NCI-H510A treated with DMSO at 0.1 percent for 48 hours (cell line): ENCODE measurements around the gene STK31.
"Not testable (repeated sequence)": the region's sequence is repeated elsewhere in the genome, so short reads cannot be mapped to it uniquely, and the experiment has no call there.

Experiments used
- DNase-seq: peaks from one replicate; lab custom pipeline; 2025; lab: John Stamatoyannopoulos, UW

Gene STK31

DNA sequence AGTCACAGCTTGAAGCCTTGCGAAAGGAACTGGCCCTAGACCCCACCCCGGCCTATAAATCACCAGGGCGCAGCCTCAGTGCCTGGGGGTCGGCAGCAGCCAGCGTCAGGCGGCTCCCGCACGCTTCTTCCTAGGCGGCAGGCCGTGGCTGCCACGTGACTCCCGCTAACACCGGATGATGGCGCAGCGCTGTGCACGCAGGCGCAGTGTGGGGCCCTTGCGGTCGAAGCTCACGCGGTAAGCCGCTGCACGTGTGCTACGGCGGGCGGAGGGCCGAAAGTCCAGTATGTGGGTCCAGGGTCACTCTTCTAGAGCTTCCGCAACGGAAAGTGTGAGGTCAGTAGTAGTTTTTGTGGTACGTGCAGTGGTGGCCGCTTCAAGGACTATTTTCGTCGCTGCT lies at the start of gene STK31:
Gene STK31 (plus strand): TSS at position 220 of the 400 bp plus-strand sequence. CDS start 67 bp downstream, at position 287.
- DNase-seq: no peak

DNA sequence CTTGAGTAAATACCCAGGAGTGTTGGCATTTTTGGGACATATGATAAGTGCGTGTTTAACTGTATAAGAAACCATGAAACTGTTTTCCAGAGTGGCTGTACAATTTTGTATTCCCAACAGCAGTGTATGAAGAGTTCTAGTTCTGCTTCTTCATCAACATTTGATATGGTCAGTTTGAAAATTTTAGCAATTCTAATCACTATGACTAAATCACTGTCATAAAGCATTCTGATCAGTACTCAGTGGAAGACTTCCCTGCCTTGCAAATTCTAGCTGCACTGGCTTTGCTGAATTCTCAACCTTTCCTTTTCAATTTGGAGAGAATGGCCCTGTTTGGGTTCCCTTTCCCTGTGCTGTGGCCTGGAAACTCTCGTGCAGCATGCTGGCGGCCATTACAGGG lies 48.6 kb upstream of the STK31 start:
- DNase-seq: no peak

GRCh38 chr7:23662124-23662983 lies 47.7 kb upstream of the STK31 start:
- no peak for DNase-seq

GRCh38 chr7:23662984-23663313 lies 47.1 kb upstream of the STK31 start:
- DNase-seq: no peak

DNA sequence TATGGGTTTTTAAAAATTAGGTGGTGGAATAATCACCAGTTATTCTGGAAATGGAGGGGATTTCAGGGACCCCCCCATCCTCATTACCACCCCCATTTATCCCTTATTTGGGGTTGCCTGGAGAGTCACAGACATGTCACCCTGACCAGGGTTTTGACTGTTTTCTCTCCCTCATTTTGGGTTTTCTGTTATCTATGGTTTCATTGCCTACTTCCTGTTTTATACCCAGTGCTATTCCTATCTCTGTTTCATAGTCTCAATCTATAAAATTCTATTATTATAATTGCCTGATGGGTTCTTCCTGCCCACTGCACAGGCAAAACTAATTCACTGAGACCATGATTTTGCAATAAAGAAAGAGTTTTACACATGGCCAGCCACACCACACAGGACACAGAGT lies 45.9 kb upstream of the STK31 start:
- no peak for DNase-seq

DNA sequence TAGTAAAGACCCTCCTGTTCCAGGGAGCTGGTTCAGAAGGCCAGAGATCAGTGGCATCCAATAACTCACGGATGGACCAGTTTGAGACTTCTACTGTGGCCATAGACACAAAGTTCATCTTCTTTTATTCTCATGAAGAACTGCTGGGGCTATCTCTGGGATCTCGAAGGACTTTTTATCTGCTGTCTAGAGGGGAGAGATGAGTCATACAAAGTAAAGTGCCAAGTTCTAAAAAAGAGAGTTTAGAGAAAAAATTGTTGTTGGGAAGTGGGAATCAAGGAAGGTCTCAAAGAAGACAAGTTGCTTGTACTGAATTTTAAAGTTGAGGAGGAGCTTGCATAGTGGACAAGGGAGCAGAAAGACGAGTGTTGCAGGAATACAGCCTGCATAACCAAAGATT lies 38.0 kb upstream of the STK31 start:
- DNase-seq: no peak

- DNase-seq: peak; percentile 87
Observed at GRCh38 chr7:23679898-23680413, 30.1 kb upstream of the STK31 start, which contains the start of gene FAM221A. TSS of gene FAM221A (plus strand) at chr7:23680199. CDS start at chr7:23680219, 20 bp downstream.

DNA sequence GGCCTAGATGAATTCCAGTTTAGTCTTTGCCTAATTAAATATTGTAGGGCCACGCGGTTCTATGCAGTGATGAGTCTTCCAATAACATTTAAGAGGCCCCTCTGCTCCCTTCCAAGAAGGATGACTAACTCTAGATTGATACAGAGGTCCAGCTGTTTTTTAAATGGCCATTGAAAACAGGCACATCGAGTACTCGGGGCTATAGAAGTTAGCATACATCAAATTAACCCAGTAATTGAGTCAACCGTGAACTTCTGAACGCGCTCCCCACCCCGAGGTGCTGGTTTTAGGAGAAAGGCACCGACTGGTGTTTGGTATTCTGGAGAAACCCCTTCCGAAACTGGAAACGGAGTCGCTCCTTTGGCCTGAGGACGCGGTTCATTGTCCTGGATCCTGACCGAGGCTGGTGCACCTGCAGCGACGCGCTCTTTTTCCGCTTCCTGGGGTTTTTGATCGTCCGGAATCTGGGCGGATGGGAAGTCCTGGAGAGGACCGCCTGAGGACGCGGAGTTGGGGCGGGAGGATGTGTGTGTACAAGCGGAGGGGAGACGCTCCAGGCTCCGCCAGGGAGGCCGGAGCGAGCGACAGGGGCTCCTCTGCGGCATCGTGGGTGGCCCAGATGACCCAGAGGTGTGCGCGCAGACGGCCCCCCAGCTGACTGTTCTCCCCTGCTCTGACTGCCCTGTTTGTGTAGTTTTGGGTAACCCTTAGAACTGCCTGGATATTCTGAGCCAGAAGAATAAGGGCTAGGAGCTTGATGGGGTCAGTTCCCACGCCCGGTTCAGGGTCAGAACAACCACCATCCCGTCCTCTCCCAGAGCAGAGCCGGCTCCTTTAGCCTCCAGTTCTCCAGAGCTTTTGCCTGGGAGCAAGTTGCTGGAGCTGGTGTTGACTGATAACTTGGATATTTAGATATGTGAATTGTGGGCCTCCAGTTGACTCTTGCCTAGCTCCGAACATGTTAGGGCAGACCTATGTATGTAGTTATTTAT lies 29.3 kb upstream of the STK31 start:
- peak; percentile 54 for DNase-seq

DNA sequence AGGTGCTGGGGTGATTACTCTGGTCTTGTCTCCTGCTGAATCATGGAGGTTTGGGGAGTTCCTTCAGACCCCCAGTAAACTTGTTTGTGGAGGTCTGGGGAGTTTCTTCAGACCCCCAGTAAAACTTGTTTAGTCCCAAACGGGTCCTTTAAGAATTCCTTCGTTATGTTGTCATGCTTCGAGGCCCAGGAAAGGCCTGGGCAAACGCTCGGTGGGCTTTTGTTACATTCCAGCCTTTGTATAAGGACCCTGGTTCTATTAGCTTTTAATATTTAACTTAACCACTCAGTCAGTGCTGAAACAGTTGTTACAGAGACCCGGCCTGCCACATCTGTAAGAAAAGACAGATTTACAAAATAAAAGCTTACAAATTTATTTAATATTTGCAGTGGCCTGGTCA lies 26.0 kb upstream of the STK31 start:
- DNase-seq: not testable (repeated sequence)

- no peak for DNase-seq
Observed at GRCh38 chr7:23685731-23686130, 24.3 kb upstream of the STK31 start.

DNA sequence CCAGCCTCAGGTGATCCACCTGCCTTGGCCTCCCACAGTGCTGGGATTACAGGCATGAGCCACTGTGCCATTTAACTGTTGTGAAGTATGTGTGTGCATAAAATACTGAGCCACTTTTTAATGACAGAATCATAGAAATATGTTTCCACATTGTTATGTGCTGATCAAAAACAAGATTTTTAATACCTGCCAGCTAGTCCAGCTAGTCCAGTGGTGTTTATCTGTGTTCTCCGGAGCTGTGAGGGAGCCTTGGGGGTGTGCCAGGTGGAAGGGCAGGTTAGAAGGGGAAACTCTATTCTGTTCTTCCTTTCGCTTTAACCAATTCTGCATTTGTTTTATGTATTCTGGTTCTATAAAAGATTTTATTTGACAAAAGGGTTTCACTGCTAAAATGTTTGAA lies 23.0 kb upstream of the STK31 start:
- DNase-seq: no peak

GRCh38 chr7:23689165-23689564 lies 20.9 kb upstream of the STK31 start:
- no peak for DNase-seq

- no peak for DNase-seq
Observed at GRCh38 chr7:23691320-23691719, 18.7 kb upstream of the STK31 start.

DNA sequence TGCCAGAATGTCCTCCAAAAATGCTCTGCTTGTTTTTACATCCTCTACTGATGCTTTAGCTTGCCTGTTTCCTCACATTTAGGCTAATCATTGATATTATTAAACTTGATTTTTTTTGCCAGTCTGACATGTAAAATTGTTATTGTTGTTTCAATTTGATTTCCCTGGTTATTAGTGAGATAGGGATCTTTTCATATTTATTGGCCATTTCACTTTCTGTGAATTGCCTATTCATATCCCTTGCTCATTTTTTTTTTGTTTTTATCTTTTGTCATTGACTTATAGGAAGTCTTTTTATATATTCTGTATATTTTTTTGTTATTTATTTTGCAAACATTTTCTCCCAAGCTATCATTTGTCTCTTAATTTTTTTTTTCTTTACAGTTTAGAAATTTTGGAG lies 16.8 kb upstream of the STK31 start:
- DNase-seq: no peak

- peak; percentile 27 for DNase-seq
Observed at GRCh38 chr7:23696916-23697441, 13.0 kb upstream of the STK31 start.

DNA sequence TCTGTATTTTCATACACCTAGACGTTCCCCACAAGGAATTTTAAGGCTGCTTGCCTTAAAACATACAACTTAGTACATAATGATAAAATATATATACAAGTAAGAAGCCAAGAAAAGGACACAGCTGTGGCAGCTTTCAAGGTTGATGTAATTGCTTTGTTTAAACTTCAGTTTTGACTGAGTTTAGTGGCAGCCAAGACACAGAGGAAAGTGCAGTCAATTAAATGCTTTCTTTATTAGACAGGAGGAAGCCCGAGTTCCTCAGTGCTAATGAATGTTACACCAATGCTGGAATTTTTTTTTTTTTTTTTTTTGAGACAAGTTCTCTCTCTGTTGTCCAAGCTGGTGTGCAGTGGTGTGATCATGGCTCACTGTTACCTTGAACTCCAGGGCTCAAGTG lies 11.2 kb upstream of the STK31 start:
- no peak for DNase-seq

DNA sequence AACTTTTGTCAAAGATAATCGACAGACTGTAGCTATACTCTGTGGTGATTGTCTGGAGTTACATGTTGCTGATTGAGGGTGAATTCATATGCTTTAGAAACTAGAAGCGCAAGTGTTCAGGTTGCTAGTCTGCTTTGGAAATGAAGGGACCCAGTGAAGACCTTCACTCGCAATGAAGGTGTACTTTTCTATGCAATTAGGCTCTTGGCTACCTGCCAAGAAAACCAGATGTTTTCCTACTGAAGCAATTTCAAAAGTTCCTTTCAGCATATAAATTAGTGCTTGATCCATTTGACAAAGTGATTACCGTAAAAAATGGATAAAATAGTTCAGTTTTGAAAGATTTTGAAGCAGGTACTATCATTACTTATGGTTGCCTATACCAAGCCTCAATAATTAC lies 10.0 kb upstream of the STK31 start:
- peak; percentile 10 for DNase-seq

- no peak for DNase-seq
Observed at GRCh38 chr7:23709081-23709750, 803 bp upstream of the STK31 start.

DNA sequence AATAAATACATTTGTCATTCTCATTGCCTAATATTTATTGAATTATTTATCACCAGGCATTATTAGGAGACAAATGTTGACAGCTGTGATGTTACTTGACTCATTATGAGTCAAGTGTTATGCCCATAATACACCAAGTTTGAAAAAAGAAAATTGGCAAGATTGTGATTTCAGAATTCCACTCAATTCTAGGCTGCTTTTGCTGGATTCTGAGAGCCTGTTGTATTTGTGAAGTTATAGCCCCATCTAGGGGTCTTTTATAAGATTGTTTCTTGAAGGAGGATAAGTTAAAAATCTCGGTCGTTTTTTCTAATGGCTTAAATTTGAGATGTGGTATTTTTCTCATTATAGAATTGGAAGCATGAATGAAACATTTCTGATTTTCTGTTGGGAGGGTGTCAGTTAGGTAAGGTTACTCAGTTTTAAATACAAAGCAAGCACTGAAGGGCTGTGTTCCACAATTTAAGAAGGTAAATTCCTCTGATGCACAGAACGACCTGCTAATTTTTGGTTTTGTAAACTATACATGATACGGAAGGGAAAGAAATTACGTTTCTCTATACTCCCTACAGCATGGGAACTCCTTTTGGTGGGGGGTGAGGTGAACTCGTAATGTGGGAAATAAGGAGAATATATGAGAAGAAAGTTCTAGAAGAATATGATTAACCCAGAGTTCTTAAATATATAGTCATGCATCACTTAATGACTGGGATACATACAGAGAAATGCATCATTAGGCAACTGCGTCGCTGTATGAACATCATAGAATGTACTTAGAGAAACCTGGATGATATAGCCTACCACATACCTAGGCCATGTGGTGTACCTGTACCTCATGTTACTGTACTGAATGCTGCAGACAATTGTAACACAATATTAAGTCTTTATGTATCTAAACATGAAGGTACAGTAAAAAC lies 2.6 kb downstream of the STK31 start:
- peak; percentile 58 for DNase-seq

DNA sequence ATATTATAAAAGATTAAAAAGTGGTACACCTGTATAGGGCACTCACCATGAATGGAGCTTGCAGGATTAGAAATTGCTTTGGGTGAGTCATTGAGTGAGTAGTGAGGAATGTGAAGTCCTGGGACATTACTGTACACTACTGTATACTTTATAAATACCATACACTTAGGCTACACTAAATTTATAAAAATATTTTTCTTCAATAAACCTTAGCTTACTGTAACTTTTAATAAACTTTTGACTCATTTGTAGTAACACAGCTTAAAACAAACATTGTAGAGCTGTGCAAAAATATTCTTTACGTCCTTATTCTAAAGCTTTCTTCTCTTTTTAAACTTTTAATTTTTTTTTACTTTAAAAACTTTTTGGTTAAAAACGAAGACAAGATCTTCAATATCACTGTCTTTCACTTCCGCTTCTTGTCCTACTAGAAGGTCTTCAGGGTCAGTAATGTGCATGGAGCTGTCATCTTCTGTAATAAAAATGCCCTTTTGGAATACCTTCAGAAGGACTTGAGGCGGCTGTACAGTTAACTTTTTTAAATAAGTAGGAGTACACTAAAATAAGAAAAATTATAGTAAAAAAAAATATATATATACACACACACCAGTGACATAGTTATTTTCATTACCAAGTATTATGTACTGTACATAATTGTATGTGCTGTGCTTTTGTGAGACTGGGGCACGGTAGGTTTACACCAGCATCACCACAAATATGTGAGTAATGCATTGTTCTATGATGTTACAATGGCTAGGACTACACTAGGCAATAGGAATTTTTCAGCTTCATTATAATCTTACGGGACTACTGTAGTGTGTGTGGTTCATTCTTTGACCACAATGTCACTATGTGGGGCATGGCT lies 3.5 kb downstream of the STK31 start:
- DNase-seq: no peak
